HG03575 (cell line): ENCODE results near the gene FBXO30.

ENCODE experiments used
- ATAC-seq: cut with Tn5 transposase; IDR thresholded peaks from one replicate; pipeline ENCODE4 v1.9.1; 2021; ENCODE audit not compliant: unreplicated experiment, insufficient number of reproducible peaks, low FRiP score; ENCODE audit errors: extremely low read depth

FBXO30 gene, protein sequence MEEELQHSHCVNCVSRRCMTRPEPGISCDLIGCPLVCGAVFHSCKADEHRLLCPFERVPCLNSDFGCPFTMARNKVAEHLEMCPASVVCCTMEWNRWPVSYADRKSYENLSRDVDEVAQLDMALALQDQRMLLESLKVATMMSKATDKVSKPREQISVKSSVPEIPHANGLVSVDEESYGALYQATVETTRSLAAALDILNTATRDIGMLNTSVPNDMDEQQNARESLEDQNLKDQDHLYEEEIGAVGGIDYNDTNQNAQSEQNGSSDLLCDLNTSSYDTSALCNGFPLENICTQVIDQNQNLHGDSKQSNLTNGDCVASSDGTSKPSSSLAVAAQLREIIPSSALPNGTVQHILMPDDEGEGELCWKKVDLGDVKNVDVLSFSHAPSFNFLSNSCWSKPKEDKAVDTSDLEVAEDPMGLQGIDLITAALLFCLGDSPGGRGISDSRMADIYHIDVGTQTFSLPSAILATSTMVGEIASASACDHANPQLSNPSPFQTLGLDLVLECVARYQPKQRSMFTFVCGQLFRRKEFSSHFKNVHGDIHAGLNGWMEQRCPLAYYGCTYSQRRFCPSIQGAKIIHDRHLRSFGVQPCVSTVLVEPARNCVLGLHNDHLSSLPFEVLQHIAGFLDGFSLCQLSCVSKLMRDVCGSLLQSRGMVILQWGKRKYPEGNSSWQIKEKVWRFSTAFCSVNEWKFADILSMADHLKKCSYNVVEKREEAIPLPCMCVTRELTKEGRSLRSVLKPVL

DNA sequence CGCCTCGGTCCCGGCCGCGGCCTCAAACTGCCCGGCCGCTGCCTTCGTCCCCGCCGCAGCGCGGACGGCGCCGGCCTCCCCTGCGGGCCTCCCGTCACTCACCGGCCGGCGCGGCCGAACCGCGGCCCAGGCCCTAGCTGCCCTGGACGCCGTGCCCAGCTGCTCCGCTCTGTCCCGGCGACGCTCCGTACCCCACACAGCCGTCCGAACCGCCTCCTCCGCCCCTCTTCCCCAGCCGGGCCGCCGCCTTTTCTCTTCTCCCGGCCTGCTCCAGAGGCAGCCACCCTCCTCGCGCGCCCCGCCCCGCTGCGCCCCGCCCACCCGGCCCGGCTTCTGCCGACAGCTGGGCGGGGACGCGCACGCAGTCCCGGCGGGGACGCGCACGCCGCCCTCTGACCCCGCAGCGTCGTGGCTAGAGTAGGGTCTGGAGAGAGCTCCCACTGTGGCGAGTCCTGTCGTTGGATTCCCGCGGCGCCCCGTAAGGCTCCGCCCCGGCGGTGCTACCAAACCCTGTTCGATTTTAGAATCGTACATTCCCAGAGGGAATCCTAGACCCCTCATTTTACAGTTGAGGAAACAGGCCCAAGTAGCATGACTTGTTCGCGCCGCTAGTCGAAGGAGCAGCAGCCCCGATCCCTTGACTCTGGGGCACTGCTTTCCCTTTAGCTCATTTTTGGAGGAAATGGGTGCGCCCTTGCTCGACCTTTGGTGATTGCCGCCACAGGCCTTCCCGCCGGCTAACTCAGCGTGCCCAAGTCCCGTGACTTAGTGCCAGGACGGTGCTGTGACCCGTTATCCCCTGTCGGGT lies at the start of gene FBXO30:
Gene FBXO30, minus strand, starts transcription at position 295 of the 808 bp plus-strand sequence. CDS start 8,390 bp downstream, outside the sequence.
- peak; percentile 23 for ATAC-seq

DNA sequence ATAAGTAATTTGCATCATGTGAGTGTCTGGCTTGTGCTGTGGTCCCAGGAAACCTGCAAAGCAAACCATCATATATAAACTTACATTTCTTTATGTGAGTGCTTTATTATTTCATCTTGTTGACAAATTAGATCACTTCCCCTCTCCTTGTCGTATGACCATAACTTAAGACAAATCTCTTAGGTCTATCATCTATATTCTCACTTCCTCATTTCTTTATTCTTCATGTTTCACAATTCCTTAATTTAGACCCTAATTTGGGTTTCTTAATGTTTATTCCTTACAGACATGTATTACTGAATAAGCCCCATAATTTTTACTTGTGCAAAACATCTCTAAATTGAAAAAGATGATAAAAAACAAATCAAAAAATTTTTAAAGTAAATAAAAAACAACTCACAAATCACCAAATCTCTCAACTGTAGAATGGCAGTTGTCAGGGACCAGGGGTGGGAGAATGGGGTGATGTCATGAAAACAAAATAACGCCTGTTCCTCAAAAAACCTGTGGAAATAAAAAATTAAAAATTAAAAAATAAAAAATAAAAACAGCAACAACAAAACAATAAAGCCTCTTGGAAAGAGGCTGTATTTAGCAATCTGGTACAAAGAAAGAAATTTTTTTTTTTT lies 49.5 kb upstream of the FBXO30 start:
- ATAC-seq, result no peak

DNA sequence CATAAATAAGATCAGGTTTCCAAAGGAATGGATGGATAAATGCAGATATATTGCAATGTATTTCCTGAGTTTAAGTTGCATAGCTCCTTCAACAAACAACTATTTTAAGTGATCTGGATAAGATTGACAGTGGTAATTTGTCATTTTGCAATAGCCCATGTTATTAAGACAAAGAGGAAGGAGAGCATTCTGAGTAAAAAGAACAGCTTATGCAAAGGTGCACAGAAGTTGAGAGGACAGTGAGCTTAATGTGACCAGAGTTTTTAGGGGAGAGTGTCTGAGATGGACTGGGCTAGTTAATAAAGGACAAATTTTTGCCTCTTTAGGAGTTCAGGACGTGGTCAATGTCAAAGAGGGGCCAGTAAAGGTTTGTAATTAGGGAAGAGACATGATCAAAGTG lies 48.8 kb upstream of the FBXO30 start:
- no peak for ATAC-seq

DNA sequence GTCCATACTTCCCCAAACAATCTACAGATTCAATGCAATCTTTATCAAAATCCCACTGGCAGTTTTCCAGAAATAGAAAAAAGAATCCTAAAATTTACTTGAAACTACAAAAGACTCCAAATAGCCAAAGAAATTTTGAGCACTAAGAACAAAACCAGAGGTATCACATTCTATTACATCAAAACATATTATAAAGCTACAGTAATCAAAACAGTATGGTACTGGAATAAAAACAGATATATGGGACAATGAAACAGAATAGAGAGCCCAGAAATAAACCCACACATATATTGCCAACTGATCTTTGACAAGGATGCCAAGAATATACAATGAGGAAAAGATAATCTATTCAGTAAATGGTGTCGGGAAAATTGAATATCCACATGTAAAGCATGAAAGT lies 46.0 kb upstream of the FBXO30 start:
- ATAC-seq, result no peak

DNA sequence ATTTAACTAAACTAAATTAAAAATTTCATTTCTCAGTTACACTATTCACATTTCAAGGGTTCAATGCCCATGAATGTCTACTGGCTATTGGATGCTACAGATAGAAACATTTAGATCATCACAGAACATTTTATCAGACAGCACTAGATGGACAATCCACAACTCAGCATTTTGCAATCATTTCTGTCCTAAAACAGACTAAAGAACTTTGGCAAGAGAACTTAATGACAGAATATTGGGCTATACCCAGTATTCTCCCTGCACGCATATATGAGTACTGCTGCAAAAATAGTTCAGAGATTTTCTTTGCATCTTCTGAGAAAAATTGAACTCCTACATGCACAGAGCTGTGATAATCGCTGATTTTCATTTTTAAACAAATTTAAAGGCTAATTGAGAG lies 36.1 kb upstream of the FBXO30 start:
- no peak for ATAC-seq

DNA sequence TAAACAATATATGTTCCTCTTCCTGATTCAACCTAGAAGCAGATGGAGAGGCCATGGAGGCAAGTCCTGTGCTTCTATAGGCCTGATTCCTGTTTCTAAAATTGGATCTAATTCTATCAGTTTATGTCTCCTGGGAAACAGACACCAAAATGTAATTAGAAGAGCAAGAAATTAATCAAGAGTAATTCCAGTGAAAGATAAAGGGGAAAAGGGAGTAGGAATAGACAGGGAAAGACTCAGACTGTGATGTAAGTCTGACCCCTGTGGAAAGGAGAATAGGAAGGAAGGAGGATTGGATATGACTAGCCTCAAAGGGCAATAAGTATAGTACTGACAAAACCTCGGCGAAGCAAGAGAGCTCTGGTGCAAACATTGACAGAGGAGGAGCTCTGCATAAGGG lies 33.9 kb upstream of the FBXO30 start:
- ATAC-seq, result no peak

DNA sequence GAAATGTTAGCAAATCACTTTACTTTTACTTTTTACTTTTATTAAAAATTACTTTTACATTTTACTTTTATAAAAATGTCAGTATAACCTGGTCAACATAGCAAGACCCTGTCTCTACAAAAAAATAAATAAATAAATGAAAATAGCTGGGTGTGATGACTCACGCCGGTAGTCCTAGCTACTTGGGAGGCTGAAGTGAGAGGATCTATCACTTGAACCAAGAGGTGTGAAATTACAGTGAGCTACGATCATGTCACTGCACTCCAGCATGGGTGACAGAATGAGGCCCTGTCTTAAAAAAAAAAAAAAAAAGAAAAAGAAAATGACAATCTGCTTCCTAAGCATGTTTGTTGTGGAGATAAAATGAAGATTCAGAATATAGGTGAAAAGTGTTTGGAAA lies 31.0 kb upstream of the FBXO30 start:
- no peak for ATAC-seq

DNA sequence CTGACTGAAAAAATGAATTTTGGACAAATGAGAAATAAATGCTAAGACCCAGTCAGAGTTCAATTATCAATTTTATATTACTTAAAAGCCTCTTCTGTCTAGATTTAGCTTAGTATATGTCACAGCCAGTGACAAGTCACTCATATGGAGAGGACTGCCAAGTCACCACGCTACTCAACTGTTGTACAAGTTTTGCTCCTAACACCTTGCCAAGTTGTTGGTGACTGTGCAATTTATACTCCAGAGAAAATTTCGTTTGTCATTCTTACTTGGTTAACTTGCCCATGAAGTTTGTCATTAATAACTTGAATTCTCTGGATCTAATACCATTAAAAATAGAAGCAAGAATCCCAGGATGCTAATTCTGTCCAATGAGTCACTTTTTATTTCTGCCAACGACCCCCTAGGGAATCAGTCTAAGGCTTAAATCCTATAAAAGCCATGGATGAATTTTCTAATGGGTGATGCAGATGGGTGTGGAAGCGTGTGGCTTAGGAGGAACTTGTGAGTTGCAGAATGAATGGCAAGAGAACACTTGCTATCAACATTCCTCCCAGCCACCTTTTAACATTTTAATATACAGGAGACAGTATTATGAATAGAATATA lies 30.4 kb upstream of the FBXO30 start:
- no peak for ATAC-seq

DNA sequence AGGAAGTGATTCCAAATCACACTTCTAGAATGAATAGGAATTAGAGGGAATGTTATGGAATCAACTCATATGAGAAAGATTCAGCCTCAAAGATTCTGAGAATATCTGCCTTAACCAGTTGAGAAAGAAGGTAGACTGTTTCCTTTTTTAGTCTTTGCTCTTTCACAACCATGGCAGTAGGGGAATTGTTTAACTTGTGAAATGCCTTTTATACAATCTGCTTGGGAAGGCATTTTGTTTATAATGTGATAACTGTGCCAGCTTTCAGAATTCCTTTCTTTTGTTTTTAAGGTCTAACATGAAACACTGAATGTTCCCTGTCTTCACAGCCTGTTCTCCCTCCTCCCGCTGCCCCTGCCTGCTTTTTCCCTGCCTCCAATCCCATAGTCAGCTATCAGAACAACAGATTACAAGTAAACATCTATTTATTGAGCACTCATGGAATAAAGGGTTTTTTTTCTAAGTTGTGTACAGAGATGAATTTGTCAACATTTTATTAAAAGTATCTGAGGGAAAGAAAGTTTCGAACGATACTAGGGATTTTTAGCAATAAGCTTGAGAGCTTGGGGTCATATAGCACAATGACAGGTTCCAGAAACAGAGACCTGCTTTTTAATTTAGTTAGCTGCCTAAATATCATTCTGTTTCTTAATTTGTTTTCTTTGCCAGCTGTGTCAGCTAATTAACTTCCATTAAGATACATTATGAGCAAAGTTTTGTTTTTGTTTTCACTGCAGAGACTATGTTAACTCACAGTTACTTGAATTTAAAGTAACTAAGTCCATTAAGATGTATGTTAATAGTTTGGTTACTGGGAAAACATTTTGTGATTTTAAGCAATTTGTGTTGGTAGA lies 28.3 kb upstream of the FBXO30 start:
- no peak for ATAC-seq

DNA sequence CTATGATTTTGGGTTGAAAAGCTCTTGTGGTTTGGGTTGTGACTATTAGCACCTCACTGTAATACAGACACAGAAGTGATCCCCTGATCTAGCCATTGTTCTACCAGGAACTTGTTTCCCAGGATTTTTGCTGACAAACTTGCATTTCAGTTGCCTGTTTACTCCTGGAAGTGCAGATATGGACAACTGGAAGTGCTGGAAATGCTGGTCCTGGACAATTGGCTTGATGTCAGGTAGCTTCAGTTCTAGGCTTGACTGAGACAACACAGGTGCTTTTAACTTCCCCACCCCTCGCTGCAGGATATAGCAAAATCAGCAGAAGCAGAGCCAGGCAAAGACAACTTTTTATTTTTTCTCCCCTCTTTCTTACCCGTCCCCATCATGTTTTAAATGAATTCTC lies 27.1 kb upstream of the FBXO30 start:
- no peak for ATAC-seq

DNA sequence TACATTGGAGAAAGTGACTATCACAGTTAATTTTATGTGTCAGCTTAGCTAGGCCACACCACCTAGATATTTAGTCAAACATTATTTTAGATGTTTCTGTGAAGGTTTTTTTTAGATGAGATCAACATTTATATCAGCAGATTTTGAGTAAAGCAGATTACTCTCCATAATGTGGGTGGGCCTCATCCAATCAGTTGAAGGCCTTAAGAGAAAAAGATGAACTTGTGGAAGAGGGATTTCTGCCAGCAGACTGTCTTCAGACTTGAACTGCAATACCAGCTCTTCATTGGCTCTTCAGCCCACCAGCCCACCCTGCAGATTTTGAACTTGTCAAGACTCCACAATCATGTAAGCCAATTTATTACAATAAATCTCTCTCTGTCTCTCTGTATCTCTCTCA lies 25.1 kb upstream of the FBXO30 start:
- no peak for ATAC-seq

DNA sequence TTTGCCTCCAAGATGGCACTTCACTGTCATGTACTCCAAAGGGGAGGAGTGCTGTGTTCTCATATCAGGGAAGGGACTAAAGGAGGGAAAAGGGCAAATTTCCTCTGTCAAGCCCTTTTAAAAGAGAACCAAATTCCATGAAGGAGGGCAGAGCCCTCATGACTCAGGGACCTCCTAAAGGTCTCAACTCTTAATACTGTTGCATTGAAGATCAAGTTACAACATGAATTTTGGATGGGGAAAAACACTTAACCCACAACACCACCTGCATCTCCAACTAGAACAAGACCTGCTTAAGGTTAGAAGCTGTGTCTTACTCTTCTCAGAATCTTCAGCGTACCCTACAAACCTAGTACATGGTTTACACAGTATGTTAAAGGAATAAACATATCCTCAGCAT lies 23.7 kb upstream of the FBXO30 start:
- no peak for ATAC-seq

DNA sequence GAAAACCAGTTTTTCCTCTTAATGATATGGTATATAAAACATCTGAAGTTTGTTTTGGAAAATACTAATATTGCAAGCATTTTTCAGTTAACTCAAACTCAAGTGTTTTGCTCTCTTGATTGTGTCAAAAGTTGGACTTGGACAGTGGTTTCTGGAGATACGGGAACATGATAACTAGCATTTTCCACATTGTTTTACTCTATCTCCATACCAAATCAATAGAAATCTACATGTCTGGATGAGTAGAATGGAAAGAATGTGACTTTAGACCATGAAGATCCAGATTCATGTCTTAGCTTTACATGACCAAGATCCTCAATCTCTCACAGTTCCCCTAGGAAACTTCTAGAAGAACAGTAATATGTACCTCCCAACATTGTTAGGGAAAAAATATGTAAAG lies 22.2 kb upstream of the FBXO30 start:
- no peak for ATAC-seq

DNA sequence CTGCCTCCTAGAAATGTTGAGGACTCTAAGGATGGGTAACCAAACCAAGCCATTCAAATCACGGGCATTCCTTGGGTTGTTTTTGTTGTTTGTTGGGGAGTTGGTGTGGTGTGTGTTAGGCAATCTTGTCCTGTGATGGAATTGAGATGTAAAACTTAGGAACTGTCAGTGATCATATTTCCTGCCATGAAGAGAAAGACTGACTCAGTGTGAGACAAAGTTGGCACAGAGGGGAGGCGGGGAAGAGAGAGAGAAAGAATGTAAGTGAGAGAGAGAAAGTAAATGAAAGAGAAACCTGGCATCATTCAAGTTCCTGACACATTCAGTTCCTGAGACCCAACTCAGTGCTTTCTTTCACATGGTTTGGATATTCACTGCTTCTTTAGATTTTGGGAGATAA lies 21.6 kb upstream of the FBXO30 start:
- no peak for ATAC-seq

DNA sequence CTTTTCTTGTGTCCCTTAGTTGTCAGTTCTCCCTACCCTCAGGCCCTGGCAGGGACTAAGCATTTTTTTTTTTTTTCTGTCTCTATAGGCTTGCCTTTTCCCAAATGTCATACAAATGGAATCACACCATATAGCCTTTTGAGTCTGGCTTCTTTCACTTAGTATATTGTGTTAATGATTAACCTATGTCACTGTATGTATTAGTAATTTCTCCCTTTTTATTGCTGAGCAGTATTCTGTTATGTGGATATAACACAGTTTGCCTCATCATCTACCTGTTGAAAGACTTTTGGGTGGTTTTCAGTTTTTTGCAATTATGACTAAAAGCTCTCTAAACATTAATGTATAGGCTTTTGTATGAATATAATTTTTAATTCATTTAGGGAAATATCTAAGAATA lies 16.0 kb upstream of the FBXO30 start:
- ATAC-seq, result no peak

DNA sequence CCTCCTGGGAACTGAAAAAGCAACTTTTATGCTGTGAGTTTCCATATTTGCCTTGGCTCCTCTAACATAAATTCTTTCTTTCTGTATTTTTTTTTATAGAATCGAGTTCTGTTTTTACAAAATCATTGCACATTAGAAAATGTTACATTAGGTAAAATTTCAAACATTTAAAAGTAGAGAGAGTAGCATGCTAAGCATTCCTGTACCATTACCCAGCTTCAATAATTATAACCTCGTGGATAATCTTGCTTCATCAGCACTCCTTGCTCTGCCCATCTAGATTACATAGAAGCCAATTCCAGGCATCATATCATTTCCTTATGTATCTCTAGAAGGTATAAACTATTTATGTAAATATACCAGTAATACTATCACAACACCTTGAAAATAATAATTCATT lies 15.4 kb upstream of the FBXO30 start:
- ATAC-seq, result no peak

DNA sequence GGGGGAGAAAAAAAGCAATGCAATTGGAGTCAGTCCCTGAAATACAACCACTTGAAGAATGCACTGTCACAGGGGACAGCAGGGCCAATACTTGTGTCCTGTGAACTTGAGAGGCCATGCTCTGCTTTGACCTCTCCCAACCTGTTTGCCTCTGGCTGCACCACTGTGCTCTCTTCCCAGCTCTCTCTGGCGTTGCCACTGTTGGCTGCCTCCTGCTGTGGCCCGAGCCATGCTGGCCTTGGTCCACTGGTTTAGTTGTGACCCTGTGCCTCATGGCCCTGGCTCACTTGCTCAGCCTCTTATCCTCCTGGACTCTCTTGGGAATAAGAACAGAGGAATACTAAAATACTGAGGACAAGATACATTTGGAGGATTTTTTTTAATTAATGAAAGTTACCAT lies 14.5 kb upstream of the FBXO30 start:
- no peak for ATAC-seq

DNA sequence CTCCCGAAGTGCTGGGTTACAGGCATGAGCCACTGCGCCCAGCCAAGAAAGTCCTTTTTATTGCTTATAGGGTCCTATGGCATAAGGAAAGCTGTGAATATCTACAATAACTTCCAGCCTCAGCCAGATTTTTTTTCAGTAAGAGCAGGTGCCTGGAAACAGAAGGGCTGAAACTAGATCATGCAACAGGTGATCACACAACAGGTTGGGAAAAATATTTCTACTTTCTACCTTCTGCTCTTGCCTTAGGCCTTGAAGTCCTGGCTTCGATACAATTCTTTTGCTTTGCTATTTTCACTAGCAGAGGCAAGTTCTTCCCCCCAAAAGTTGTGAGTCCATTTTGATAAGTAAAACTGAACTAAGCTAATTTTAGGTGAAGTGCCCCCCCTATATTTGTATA lies 9.7 kb upstream of the FBXO30 start:
- no peak for ATAC-seq
